Brain pericyte (primary cell): ENCODE results near the gene ERFE.

Experiments
- DNase-seq: peaks from one replicate; pipeline ENCODE4 v3.0.0-alpha.2; 2012; ENCODE audit warnings: low read depth, low spot score

The ERFE gene

DNA sequence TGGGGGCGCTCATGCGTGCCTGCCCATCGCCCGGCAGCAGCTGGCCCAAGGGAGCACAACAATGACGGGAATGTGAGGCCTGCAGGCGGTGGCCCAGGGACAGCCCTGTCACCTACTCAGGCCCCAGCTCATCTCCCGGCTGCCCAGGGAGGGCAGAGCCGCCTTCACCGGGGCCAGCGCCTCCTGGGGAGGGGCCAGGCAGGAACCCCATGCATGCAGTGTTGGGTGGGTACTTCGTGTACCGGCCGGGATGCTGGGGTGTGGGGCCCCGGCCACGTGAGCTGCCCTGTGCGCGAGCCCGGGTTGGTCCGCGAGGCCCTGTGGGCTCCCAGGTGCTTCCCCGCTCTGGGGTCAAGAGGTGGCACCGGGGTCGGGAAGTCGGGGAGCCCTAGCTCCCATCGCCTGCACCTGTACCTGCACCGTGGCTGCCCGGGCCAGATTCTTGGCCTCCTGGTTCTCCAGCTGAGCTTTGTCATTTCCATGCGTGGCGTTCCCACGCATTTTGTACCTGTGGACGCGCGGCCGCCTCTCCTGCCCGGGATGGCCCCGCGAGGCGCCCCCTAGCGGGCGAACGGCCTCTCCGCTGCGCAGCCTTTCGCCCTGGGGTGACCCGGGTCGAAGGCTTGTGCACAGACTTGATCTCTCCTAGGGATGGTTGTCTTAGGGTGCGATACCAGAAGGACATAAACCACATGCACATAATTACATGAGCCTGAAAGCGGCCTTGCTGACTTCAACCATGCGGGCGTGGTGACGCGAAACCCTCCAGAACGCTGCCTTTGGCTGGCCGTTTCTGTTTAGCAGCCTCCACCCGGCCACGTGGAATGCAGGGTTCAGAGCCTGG lies 19.4 kb upstream of the ERFE start:
- DNase-seq, result no peak

DNA sequence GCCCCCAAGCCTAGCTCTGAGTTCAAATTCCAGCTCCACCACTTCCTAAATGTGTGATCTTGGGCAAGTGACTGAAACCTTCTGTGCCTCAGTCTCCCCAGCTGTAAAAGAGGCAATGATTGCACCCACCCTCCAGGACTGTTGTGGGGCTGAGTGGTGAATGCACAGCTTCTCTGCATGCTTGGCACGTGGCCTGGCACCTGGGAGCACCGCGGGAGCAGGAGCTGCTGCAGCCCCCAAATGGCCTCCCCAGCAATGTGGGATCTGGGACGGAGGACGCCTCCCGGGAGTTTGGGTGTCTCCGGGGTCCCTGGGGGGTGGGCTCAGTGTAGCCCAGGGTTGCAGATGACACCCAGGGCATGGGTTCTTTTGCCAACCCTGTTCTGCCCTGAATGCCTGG lies 18.7 kb upstream of the ERFE start:
- no peak for DNase-seq

DNA sequence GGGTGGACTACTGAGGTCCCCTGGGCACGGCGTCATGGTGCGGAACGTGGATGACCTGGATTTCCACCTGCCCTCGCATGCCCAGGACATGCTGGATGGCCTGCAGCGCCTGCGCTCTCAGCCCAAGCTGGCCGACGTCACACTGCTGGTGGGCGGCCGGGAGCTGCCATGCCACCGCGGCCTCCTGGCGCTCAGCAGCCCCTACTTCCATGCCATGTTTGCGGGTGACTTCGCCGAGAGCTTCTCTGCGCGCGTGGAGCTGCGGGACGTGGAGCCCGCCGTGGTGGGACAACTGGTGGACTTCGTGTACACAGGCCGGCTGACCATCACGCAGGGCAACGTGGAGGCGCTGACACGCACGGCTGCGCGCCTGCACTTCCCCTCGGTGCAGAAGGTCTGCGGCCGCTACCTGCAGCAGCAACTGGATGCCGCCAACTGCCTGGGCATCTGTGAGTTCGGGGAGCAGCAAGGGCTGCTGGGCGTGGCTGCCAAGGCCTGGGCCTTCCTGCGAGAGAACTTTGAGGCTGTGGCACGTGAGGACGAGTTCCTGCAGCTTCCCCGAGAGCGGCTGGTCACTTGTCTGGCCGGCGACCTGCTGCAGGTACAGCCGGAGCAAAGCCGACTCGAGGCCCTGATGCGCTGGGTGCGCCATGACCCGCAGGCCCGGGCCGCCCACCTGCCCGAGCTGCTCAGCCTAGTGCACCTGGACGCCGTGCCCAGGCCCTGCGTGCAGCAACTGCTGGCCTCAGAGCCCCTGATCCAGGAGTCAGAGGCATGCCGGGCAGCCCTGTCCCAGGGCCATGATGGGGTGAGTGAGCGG lies 17.8 kb upstream of the ERFE start:
- no peak for DNase-seq

DNA sequence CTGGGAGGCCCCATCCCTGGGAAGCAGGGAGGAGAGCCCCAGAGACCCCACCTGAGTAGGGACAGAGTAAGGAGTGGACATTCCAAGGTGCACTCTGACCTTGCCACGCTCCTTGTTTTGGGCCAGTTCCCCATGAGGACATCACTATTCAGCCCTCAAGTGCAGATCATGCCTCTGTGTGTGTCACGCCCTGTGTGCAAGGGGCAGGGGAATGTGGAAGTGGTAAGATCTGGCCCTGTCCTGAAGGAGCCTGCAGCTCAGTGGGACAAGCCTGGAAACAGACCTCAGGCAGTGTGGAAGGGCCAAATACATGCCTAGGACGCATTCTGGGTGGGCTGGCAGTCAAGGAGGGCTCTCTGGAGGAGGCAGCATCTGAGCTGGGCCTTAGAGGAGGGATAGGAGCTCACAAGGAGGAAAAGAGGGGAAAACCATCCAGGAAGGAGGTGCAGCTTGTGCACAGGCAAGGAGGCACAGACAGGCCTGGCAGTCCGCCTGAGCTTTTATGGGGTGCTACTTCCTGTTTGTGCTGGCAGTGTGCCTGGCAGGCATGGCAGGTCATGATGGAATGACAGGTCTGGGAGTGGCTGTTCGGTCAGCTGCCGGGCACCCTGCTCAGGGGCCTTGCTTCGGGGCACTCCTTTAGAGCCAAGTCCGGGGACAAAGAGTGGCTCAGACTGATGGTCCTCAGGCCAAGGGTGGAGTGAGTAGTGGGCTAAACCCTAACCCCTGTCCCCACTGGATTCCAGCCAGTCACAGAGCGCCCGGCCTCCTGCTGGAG lies 17.0 kb upstream of the ERFE start:
- no peak for DNase-seq

DNA sequence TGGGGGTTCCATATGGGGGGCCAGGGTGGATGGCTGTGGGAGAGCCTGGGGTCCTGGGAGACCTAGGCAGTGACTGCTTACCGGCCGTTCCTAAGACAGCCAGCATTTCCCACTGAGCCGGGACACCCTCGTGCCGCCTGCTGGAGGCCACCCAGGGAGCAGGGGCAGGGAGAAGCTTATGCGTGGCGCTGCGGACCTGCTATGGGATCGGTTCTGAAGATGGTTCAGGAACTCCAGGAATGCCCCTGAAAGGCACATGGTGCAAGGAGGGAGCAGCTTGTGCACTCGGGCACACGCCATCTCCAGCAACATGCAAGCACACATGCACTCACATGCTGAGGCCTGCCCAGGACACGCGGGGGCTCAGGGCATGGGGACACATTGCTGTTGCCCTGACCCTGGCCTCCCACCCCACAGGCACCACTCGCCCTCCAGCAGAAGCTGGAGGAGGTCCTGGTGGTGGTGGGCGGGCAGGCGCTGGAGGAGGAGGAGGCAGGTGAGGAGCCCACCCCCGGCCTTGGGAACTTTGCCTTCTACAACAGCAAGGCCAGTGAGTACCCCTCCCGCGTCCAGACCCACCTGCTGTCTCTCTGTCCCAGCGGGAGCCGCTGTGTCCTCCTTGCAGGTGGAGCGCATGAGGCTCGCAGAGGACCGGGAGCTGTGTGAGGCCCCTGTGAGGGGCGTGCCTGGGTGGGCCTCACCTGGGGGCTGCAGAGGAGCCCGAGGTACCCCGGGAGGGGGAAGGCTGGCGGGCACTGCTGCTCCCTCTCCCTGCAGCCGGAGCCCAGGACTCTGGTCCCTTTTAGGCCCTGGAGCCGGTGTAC lies 16.2 kb upstream of the ERFE start:
- no peak for DNase-seq

DNA sequence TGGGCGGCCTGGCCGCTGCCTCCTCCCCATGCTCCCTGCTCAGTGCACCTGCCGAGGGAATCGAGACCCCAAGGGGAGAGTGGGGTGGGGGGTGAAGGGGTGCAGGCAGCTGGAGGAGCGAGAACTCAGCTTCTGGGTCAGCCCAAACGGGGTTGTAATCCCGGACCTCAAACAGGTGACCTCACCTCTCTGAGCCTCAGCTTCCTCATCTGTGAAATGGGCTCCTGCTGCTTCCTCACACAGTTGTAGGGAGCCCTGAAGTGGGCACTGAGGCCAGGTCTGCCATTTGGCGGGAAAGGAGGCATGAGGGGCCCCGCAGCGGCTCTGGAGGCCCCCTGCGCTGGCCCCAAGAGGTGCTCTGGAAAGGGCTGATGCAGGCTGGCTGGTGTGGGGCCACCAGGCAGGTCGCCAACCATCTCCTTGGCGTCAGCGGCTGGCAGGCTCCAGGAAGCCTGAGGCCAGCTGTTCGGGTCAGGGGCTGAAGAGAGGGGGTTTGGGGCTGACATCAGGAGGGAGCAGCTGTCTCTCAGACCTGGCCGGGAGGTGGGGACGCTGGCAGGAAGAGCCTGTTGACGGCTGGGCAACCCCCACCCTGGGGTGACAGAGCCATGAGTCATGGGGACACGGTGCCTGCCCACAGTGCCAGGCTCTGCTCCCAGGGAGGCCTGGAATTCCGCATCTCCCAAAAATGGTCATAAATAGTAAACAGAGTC lies 15.4 kb upstream of the ERFE start:
- DNase-seq, result no peak

DNA sequence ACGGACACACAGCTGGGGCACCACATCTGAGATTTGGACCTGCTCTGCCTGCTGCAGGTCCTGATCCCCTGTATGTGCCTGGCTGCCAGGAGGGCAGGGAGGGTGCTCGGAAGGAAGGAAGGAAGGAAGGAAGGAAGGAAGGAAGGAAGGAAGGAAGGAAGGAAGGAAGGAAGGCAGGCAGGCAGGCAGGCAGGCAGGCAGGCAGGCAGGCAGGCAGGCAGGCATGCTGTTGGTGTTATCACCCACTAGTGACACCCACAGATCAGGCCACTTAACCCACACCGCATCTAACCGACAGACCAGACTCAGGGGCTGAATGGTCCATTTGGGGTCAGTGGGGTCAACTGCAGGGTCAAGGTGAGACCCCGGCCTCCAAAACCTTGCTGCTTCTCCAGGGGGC lies 14.5 kb upstream of the ERFE start:
- no peak for DNase-seq

DNA sequence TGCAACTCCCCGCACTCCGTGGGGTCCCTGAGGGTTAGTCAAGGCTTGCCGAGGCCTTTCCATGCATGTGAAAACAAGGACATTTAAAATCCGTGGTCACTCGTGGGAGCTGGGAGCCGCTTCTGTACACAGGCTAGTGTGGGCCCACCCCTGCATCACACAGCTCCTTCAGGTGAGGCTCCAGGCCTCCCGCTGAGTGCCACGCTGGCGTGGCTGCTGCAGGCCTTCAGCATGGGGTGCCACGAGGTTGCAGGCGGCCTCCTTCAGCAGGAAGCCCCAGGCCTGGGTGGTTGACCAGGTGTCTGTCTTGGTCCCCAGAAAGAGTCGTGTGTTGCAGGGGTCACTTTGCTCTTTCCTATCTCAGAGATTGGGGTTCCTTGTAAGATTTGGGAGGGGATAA lies 13.7 kb upstream of the ERFE start:
- DNase-seq, result no peak

DNA sequence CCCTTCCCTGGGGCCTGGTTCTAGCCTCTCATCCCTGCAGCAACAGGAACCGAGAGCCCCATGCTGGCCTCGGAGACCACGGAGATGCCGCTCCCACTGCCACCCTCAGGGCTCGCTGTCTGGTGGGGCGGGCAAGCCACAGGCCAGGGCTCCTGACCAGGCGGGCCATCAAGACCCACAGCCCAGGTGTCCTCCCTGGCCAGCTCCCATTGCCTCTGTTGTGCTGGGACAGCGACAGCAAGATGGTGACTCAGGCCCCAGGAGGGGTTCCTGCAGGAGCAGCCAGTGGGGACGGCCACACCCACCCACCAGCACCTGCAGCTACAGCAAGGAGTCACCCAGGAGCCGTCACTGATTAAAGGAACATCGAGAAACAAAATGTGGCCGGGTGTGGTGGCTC lies 12.9 kb upstream of the ERFE start:
- no peak for DNase-seq

DNA sequence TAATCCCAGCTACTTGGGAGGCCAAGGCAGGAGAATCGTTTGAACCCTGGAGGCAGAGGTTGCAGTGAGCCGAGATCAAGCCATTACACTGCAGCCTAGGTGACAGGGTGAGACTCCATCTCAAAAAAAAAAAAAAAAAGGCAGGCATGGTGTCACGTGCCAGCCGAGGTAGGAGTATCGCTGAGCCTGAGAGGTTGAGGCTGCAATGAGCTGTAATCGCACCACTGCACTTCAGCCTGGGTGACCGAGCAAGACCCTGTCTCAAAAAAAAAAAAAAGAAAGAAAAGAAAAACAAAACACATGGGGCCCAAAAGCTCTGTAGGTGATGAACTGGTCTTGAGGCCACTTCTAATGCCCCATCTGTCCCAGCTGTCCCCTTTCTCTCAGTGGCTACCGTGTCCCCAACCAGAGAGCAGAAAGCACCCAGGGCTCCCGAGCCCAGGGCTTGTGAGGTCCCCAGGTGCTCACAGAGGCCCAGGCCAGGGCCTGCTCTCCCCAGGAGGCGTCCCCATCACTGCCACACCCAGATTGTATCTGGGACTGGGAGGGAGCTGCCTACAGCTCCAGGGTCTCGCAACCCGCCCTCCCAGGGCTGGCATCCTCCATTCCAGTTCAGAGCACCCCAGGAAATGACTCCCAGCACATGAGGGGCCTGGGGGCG lies 11.8 kb upstream of the ERFE start:
- DNase-seq, result no peak

DNA sequence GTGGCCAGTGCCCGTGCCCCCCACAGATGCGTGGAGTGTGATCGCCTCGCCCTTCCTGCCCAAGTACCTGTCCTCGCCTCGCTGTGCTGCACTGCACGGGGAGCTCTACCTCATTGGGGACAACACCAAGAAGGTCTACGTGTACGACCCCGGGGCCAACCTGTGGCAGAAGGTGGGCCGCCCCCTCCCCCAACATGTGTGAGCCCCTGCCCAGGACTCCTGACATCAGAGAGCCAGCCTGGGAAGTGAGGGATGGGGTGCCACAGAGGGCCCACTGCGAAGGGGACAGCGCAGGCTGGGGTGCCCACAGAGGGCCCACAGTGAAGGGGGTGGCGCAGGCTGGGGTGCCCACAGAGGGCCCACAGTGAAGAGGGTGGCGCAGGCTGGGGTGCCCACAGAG lies 9.8 kb upstream of the ERFE start:
- DNase-seq, result no peak

DNA sequence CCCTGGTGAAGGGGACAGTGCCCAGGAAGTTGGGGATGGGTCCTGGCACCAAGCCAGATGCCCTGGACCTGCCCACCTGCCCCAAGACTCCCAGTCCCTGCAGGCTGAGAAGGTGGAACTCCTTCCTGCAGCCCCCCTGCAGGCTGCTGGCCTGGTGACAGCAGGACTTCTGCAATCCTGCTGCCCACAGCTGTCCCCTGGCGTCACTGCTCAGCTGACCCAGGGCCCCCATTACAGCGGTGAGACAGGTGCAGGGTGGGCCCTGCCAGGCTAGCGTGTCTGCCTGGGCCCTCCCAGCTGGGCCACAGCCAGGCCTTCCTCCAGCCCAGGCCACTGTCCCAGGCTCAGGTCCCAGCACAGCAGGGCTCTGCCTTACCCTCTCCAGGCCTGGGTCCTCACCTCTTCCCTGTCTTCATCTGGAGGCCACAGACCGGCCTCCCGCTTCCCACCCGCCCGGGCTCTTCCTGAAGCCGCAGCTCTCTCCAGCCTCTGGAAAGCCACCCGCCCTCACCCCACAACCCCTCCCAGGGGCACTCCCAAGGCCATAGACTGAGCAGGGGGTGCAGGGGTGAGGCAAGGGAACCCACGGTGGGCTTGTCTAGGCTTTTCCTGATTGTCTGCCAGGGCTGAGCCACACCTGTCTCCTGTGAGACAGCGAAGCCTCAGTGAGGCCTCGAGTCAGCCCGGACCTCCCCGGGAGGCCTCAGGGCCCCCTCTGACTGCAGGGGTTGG lies 8.8 kb upstream of the ERFE start:
- DNase-seq, result no peak

DNA sequence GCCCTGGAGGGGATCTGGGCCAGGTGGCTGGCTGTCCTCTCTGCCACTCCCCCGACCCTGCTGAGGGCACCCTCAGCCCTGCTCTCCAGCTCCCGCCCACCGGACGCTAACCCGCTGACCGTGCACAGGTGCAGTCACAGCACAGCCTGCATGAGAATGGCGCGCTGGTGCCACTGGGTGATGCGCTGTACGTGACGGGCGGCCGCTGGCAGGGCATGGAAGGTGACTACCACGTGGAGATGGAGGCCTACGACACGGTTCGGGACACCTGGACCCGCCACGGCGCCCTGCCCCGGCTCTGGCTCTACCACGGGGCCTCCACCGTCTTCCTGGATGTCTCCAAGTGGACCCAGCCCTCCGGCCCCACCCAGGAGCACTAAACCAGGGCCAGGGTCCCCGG lies 8.1 kb upstream of the ERFE start:
- no peak for DNase-seq

DNA sequence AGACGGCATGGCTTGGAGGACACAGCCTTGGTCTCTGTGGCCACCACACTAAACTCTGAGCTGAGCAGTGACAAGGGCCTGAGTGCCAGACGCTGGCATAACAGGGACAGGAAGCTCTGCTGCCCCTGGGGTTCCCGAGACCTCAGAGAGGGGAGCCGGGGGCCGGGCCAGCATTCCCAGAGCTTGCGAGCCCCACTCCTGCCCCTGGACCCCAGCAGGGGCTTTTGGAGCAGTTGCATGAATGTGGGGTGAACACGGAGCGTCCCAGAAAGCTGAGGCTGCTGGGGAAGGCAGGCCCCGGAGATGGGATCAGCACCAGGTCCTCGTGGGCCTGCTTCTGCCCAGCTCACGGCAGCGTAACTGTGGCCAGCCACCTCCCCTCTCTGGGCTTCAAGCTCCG lies 7.6 kb upstream of the ERFE start:
- no peak for DNase-seq

DNA sequence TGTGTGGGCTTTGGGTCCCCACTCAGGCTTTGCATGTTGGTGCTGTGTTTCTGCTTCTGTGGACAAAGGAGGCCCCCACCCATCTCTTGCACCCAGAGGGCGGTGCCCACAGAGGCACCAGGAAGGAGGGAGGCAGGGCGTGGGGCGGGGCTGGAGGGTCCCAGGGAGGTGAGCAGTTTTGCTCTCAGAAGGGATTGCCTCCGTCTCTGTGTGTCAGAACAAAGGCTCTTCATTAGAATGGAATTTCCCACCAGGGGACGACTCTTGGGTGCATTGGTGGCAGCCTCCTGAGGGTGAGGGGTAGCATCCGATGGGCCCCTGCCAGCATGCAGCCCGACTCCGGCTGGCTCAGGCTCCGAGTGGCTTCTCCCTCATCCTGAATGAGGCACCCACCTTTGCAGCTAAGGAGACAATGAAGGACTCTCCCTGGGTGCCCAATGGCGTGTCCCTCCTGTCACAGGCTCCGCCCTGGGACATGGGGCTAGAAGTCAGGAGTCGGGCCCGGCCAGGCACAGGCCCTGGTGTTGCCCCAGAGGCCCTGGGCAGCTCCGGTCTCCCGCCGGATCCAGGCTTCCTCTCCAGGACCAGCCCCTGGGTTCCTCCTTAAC lies 7.0 kb upstream of the ERFE start:
- no peak for DNase-seq

DNA sequence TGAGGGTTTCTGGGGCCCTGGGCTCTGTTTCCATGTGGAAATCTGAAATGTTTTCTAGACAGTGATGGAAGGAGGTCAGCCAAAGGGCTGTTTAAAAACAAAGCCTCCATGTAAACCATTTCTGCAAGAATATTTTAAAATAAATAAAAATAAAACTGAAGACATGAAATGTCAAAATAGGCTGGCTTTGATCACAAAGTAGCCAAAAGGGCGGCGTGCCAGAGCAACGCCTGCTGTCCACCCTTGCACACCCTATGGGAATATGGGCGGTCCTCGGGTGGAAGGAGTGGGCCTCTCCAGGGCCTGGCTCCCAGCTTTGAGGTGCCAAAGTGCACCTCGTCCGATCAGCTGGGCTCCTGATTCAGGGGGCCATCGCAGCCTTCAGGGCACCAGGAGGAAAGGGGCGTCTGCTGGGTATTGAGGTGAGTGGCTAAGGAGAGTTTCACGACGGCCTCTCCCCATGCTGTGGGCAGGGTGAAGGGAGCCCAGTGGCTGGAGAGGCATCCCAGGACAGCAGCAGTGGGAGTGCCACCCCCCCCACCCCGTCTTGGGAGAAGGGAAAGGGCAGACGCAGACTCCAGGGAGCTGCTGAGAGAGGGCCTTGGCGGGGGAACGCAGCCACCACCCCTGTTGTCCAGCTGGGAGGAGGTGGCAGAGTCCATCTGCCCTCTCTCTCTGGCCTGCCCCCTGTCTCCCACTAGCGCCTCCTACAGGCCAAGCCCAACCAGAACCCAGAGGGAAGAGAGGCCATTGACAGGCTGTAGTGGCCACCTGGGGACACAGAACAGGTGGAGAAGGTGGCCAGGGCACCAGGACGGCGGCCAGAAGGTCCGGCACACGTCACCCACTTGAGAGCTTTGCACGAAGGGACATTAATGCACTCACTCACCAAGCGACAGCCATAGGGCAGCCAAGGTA lies 5.7 kb upstream of the ERFE start:
- DNase-seq, result no peak

DNA sequence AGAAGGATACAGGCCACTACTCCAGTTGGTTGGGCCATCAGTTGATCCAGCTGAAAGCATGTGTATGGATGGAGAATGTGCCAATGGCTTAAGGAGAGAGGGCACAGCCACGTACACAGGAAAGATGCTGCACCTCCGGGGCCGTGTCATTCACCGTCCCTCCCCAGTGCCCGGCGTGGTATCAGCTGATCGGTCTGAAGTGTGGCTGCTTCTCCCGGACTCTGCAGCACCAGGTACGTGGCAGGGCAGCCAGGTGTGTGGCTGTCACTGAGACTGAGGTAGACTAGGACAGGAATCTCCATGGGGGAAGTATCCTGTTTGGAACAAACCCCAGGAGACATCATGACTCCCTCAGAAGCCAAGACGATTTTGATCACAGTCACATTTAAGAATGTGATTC lies 4.2 kb upstream of the ERFE start:
- DNase-seq, result no peak
